KG1 (cell line): ENCODE data around the gene IGSF22.

ENCODE experiments used
- DNase-seq: peaks from one replicate; lab custom pipeline; 2025; lab: John Stamatoyannopoulos, UW

Gene IGSF22

DNA sequence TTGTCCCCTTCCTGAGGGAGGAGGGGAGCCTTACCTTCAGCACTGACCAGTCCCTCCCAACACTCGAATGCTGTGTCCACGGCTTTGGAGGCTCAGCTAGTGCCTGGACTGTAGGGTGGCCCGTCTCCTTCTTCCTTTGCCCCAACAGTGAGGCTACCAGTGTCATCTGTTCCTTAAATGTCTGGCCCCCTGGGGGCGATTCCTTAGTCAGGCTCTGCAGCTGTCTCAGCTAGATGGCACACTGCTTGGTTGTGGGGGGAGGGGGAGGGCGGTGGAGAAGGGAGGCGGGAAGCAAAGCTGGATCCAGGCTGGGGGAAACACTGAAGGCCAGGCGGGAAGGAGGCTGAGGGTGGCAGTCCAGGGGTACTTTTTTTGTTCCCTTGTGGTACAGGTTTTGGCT lies at the start of gene IGSF22:
TSS of gene IGSF22 (minus strand) at position 149 of the 400 bp plus-strand sequence. CDS start 1,952 bp downstream, outside the sequence.
- DNase-seq, result no peak

- no peak for DNase-seq
Observed at GRCh38 chr11:18774801-18775200, 48.8 kb upstream of the IGSF22 start.

DNA sequence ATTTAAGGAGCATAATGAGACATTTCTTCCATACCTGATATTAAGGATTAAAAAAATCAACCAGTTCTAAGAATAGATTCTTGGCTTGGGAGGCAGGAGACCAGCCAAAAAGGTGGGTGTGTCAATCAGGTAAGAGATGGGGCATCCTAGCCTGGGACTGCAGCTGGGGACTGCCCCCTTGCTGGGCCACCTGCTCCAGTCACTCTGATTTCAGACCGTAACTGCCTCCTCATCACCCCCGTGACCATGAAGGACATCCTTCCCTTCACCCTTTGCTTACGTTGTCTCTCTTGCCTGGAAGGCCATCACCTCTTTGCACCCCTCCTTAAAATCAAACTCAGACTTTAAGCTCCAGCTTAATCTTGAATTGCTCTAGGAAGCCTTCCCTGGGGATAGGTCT lies 47.7 kb upstream of the IGSF22 start:
- no peak for DNase-seq

- no peak for DNase-seq
Observed at GRCh38 chr11:18773104-18773503, 47.1 kb upstream of the IGSF22 start.

GRCh38 chr11:18772211-18772610 lies 46.2 kb upstream of the IGSF22 start:
- no peak for DNase-seq

- no peak for DNase-seq
Observed at GRCh38 chr11:18771266-18772035, 45.5 kb upstream of the IGSF22 start.

GRCh38 chr11:18770479-18771125 lies 44.6 kb upstream of the IGSF22 start:
- DNase-seq, result no peak

DNA sequence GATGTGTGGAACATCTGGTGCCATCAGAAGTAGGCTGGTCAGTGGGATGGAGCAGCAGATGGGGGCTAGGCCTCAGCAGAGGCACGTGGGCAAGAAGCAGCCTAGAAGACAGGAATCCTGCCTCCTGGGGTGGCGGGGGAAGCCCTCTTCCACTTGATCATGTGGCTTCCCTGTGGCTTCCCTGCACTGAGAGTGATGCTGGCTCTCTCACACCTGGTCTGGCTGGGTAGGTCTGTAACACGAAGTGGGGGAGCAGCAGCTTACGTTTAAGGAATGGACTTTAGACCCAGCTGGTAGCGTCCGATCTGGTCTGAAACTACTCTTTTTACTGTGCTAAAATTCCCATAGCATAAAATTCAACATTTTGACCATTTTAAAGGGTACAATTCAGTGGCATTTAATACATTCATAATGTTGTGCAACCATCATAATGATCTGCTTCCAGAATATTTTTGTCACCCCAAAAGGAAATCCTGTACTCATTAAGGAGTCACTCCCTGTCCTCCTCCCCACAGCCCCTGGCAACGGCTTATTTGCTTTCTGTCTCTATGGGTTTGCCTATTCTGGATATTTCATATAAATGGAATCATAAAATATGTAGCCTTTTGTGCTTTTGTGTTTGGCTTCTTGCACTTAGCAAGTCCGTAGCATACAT lies 43.9 kb upstream of the IGSF22 start:
- DNase-seq, result no peak

DNA sequence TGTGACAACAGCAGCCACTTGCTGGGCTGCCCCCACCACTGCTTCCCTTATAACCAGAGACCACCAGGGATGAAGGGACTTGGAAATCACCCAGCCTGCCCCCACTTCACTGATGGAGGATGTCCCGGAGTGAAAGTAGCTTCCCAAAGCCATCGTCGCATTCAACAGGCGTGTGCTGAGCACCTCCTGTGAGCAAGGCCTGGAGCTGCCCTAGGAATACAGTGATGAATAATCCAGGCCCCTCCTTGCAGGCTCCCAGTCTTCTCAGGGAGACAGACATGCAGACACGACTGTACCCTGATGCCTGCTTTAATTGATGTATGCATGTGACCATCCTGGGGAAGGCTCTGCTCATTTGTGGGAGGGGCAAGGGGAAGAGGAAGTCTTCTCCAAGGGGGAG lies 43.0 kb upstream of the IGSF22 start:
- DNase-seq, result no peak

DNA sequence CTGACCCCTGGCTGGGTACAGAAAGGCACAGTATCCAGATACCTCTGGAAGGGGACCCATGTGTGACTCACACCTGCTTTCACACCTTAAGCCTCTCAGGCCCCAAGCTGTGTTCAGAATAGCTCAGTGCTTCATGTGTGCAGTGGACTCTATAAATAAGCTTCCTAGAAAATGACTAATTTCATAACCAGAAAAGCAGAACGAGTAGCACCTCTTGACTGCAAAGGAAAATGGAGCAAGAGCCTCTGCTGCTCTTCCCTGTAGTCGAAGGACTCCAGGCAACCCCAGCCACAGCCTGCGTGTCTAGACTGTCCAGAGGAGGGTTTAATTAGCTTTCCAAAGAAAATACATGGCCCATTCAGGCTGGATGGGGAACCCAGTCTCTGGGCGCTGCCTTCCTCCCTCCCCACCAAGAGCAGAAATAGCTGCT lies 42.5 kb upstream of the IGSF22 start:
- no peak for DNase-seq

DNA sequence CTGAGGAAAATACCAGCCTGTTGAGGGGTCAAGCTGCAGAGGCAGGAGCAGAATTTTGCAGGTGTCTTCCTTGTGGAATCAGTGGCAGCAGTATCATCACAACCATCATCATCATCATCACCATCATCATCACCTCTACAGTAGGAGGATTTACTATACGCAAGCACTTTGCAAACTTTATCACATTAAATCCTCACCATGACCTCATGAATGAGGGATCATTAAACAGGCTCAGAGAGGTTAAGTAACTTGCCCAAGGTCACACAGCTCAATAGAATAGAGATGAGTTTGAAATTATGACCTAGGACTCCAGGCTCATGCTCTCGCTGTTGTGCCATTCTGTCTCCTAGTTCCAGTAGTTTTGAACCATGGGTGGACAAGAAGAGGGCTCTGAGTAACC lies 40.0 kb upstream of the IGSF22 start:
- DNase-seq, result no peak

DNA sequence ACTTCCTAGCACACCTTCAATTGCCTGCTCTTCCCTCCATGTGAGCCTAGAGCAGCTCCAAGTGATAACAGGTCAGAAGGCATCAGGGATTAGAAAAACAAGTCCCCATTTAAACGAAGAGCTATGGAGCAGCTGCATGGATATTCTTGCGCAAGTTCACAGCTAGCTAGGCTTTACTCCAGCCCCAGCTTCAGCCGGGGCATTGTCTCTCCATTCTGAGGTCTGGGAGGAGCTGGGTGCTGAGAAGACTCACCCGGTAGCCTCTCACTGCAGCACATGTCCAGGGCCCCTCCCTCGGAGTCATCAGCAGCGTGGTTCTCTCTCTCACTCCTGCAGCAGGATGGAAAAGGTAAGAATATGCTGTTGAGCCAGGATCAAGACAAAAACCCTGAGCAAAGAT lies 39.6 kb upstream of the IGSF22 start:
- DNase-seq, result no peak

DNA sequence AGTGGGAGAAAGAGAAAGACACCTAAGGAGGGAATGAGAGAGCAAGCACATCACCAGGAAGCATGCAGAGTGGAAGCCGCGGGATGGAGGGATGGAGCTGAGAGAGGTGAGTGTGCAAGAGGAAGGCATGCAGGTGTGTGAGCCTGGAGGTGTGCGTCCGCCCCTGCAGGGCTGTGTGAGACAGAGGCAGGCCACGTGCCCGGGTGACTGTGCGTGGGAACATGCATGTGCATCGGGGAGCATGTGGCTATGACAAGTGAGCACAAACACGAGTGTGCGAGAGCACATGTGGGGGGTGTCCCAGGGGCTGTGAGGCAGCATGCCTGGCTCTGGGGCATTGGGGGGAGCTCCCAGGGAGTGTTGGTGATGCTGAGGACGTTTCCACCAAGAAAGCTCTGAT lies 35.8 kb upstream of the IGSF22 start:
- no peak for DNase-seq

DNA sequence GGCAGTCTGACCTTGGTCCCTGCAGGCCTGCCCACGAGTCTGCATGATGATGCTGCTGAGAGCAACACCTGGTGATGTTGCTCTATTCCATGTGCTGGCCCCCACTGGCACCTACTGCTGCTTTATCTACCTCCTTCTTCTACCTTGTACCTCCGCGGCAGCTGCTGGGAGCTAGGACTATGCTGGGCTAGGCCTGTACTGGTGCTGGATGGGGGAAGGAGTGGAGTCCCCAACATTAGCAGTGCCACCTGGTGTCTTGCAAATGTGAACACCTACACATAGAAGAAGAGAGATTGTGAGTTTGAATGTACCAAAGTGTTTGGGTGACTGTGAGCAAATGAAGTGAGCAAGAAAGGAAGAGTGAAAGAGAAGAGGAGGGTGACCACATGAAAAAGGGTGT lies 35.2 kb upstream of the IGSF22 start:
- no peak for DNase-seq

- no peak for DNase-seq
Observed at GRCh38 chr11:18757811-18758210, 31.8 kb upstream of the IGSF22 start.

DNA sequence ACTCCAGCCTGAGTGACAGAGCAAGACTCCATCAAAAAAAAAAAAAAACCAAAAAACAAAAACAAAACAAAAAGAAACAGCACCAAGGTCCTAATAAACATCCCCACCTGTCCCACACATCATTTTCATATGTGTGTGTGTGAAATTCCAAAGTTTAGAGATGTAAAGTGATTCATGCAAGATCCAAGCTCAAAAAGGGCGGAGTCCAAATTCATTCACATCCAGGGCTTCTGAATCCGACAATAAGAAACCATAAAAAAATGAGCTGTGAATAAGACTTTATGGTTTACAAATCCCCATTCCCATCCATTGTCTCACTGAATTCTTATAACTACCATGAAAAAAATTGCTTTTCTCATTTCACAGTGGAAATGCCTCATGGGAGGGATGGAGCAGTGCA lies 30.9 kb upstream of the IGSF22 start:
- DNase-seq, result no peak

- DNase-seq, result no peak
Observed at GRCh38 chr11:18754308-18754707, 28.3 kb upstream of the IGSF22 start.

GRCh38 chr11:18752502-18752901 lies 26.5 kb upstream of the IGSF22 start:
- no peak for DNase-seq

DNA sequence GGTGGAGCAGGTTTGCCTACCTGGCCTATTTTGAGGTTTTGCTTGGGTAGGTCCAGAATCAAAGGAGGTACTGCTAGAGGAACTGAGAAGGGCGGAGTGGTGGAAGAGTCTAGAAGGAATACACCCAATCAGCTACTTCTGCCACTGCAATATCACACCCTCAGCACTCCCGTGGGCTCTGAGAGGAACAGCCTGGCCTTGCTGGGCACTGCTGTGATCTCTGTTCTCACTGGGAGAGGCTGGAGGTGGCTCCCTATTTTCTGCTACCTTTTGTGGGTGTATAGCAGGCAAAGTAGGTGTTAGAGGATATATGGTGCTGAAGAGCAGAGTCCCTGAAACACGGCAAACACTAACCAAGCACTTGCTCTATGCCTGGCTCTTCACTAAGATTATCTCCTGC lies 25.0 kb upstream of the IGSF22 start:
- DNase-seq, result no peak

GRCh38 chr11:18749681-18750319 lies 23.8 kb upstream of the IGSF22 start:
- no peak for DNase-seq

DNA sequence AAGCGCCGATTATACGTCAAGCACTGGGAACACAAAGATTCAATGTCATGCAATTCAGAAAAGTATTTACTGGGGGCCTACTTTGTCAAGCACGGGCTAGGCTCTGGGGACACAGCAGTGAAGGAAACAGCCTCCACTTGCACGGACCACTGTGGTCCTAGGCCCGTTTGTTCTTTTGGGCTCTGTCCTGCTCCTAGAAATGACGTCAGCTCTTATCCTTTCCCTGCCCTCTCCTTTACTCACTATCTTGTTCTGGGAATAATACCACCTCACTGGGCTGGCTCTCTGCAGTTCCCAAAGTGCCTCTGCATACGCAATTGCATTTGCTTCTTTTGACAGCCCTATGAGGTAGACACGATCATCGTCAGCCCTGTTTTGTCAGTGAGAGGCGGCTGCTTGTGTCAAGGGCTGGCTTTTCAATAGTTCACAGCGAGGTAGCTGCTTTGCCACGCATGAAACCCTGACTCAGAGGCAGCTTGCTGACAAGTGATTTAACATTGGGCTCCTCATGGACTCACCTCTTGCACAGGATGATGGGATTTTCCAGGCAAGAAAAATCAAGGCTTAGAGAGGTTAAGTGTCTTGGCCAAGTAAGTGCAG lies 22.9 kb upstream of the IGSF22 start:
- no peak for DNase-seq

GRCh38 chr11:18745251-18745650 lies 19.3 kb upstream of the IGSF22 start:
- DNase-seq, result no peak
